ENCODE measurements around the gene TTC39B.

DNA sequence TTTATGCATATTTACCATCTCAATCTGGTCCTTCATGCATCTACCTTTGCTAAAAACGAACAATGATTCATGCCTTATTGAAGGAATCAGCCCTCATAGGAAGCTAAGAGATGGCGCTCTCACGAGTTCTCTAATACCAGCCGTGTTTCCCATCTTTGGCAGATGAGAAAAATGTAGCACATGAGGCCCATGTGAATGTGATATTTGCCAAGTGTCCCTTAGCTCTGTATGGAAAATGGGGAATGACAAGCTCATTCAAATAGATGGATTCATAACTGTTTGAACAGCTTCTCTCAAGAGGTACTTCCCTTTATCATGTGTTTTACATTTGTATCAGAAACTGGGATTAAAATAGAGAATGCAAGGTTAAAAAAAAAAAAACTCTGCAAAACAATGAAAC lies 66.1 kb downstream of the TTC39B start:
- TF ChIP-seq CREB1 (IDR thresholded peaks at IDR 0.05; ENCODE audit: low read depth) (no peak), NFIC (IDR thresholded peaks at IDR 0.05) (no peak), EP300 (IDR thresholded peaks at IDR 0.05; ENCODE audit: borderline replicate concordance) (no peak), RAD21 (IDR thresholded peaks at IDR 0.05; ENCODE audit: low read depth) (no peak), CEBPB (IDR thresholded peaks at IDR 0.05) (no peak)
- TF ChIP-seq, protein P1, sequence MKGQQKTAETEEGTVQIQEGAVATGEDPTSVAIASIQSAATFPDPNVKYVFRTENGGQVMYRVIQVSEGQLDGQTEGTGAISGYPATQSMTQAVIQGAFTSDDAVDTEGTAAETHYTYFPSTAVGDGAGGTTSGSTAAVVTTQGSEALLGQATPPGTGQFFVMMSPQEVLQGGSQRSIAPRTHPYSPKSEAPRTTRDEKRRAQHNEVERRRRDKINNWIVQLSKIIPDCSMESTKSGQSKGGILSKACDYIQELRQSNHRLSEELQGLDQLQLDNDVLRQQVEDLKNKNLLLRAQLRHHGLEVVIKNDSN (IDR thresholded peaks at IDR 0.05), result no peak
- TF ChIP-seq, protein P2, sequence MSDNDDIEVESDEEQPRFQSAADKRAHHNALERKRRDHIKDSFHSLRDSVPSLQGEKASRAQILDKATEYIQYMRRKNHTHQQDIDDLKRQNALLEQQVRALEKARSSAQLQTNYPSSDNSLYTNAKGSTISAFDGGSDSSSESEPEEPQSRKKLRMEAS (IDR thresholded peaks at IDR 0.05), result no peak

All from Ishikawa (cell line).